K562 (cell line): Measurements from ENCODE around the gene PCCA. TPM values are rescaled to one million over a fixed set of nuclear protein-coding genes. Genes with fewer than 3 reads are reported as not detected.
A peak's percentile ranks its signal among the peaks of the same experiment; 100 is the strongest.

ENCODE experiments used
- ATAC-seq: fragments of 200-7000 bp; cut with Tn5 transposase; 3 replicates; pipeline ENCODE4 v1.9.1; 2020; ENCODE audit warnings: moderate library complexity
- BruUV-seq: library from RNA; stranded (reverse); fragments of 400-500 nt; replicated peaks from 2 replicates; lab custom pipeline; 2021; lab: Mats Ljungman, UMichigan
- CTCF ChIA-PET: fragments of 300-600 bp; formaldehyde crosslinking; extraction: SDS; loops from one replicate; lab custom pipeline; 2021; ENCODE audit warnings: low intra/inter-chr PET ratio; lab: Yijun Ruan, JAX
- POLR2A ChIA-PET: fragments of 300-600, 350-650 bp; sonication (Branson Sonifier 250); formaldehyde crosslinking; extraction: SDS; loops from one replicate; lab custom pipeline; 2021; ENCODE audit warnings: antibody characterized with exemption, inconsistent platforms; lab: Yijun Ruan, JAX
- DNase-seq, 4 experiments: peaks; one replicate each; pipeline versions ENCODE4 v3.0.0 to v3.0.0-alpha.2; 2011 to 2018; ENCODE audit warnings: low spot score in 3 of 4, mixed read lengths in 3 of 4; ENCODE audit errors: extremely low read depth in 1 of 4
- FAIRE-seq: peaks from 2 replicates; lab custom pipeline; 2011; peaks lifted over from hg19 to GRCh38; lab: Jason Lieb, UNC
- H2AFZ ChIP-seq: 2 replicates; pipeline ENCODE4 v1.6.0; 2011; ENCODE audit warnings: low read depth, low read length, control low read depth, inconsistent platforms
- H3K27ac ChIP-seq: fragments of 200-600 bp; 3 replicates; pipeline ENCODE4 v1.8.0; 2011; ENCODE audit warnings: low read depth, mild to moderate bottlenecking, control low read depth, inconsistent platforms, low read length, moderate library complexity, mixed read lengths; ENCODE audit errors: extremely low read depth
- H3K27me3 ChIP-seq, 2 experiments: fragments of 300-600 bp in 1 of 2; 2 replicates in 1 of 2; 3 replicates in 1 of 2; pipeline versions ENCODE4 v1.6.0 to v1.8.0; 2011; ENCODE audit warnings: inconsistent platforms in 2 of 2, low read length in 2 of 2, mild to moderate bottlenecking in 1 of 2, mixed read lengths in 1 of 2, moderate library complexity in 1 of 2; ENCODE audit not compliant: control insufficient read depth in 2 of 2, insufficient read depth in 2 of 2
- H3K36me3 ChIP-seq: fragments of 300-600 bp; 3 replicates; pipeline ENCODE4 v1.8.0; 2011; ENCODE audit warnings: mild to moderate bottlenecking, low read length, inconsistent platforms; ENCODE audit not compliant: control insufficient read depth, insufficient read depth
- H3K4me1 ChIP-seq, 2 experiments: fragments of 200-600 bp in 1 of 2; replicated peaks in 1 of 2; 2 replicates in 1 of 2; 3 replicates in 1 of 2; pipeline versions ENCODE4 v1.5.1 to v1.8.0; 2011; ENCODE audit warnings: inconsistent platforms in 2 of 2, low read length in 2 of 2, mild to moderate bottlenecking in 1 of 2, mixed read lengths in 1 of 2, moderate library complexity in 1 of 2; ENCODE audit not compliant: control insufficient read depth in 2 of 2, insufficient read depth in 2 of 2
- H3K4me2 ChIP-seq: 2 replicates; pipeline ENCODE4 v1.6.1; 2011; ENCODE audit warnings: low read length, control low read depth, inconsistent platforms, mixed read lengths; ENCODE audit not compliant: insufficient read depth
- H3K4me3 ChIP-seq: fragments of 200-600 bp; sonication (generic), shearing (Covaris generic); 2 replicates; pipeline ENCODE4 v1.5.1; 2016; ENCODE audit warnings: control low read depth, inconsistent platforms
- H3K79me2 ChIP-seq: fragments of 200-600 bp; 3 replicates; pipeline ENCODE4 v1.8.0; 2011; ENCODE audit warnings: low read length, inconsistent platforms; ENCODE audit not compliant: control insufficient read depth, insufficient read depth
- H3K9ac ChIP-seq, 2 experiments: 2 replicates each; pipeline versions ENCODE4 v1.6.0 to v1.6.1; 2011; ENCODE audit warnings: low read depth in 2 of 2, low read length in 2 of 2, control low read depth in 1 of 2, inconsistent platforms in 1 of 2, mild to moderate bottlenecking in 1 of 2, mixed read lengths in 1 of 2; ENCODE audit not compliant: insufficient read depth in 1 of 2
- H3K9me1 ChIP-seq: one replicate; pipeline ENCODE4 v1.6.0; 2011; ENCODE audit warnings: inconsistent platforms, mild to moderate bottlenecking, low read length, moderate library complexity; ENCODE audit not compliant: control insufficient read depth, insufficient read depth
- H3K9me3 ChIP-seq: replicated peaks from 2 replicates; pipeline ENCODE4 v1.5.1; 2011; ENCODE audit warnings: low read depth, low read length, inconsistent platforms; ENCODE audit not compliant: control insufficient read depth, insufficient read depth
- H4K20me1 ChIP-seq: replicated peaks from 2 replicates; pipeline ENCODE4 v1.6.1; 2011; ENCODE audit warnings: low read length, inconsistent platforms, mixed read lengths; ENCODE audit not compliant: control insufficient read depth, insufficient read depth
- BMI1 ChIP-seq: fragments of 150-350 bp; IDR thresholded peaks from 2 replicates; pipeline ENCODE4 v1.6.1; 2014; ENCODE audit warnings: low read length
- CBX1 ChIP-seq: sonication (generic); IDR thresholded peaks from 2 replicates; pipeline ENCODE4 v1.6.1; 2016; ENCODE audit warnings: antibody characterized with exemption, low read depth, mild to moderate bottlenecking
- CREB1 ChIP-seq, 2 experiments: sonication (generic) in 1 of 2; formaldehyde crosslinking in 1 of 2; IDR thresholded peaks; 2 replicates each; pipeline versions ENCODE4 v1.6.1 to v1.8.0; 2012 to 2022; ENCODE audit warnings: inconsistent platforms in 1 of 2, mild to moderate bottlenecking in 1 of 2, missing genetic modification reagents in 1 of 2, moderate library complexity in 1 of 2
- DLX4 ChIP-seq: fragments of 250-450 bp; sonication (Bioruptor Pico); IDR thresholded peaks from 2 replicates; pipeline ENCODE4 v1.6.1; 2021; ENCODE audit warnings: mild to moderate bottlenecking
- FOXA1 ChIP-seq: fragments of 450-650 bp; IDR thresholded peaks from 2 replicates; pipeline ENCODE4 v1.6.1; 2016; ENCODE audit warnings: mild to moderate bottlenecking, borderline replicate concordance
- LARP7 ChIP-seq: fragments of 450-650 bp; IDR thresholded peaks from 2 replicates; pipeline ENCODE4 v1.6.1; 2016
- MAFG ChIP-seq: fragments of 450-650 bp; conservative IDR thresholded peaks from 2 replicates; pipeline ENCODE4 v1.6.1; 2016; ENCODE audit warnings: missing genetic modification characterization, missing compliant biosample characterization
- SETDB1 ChIP-seq: IDR thresholded peaks from one replicate; pipeline ENCODE4 v1.6.1; 2012; ENCODE audit warnings: low read length, control low read depth, inconsistent platforms
- TAF9B ChIP-seq: fragments of 450-650 bp; IDR thresholded peaks from 2 replicates; pipeline ENCODE4 v1.6.1; 2018; ENCODE audit warnings: mild to moderate bottlenecking; ENCODE audit not compliant: partially characterized antibody
- TCF7L2 ChIP-seq: fragments of 150-350 bp; IDR thresholded peaks from 2 replicates; pipeline ENCODE4 v1.6.1; 2016; ENCODE audit warnings: low read depth, mild to moderate bottlenecking, low read length, moderate library complexity
- ZBTB7A ChIP-seq: IDR thresholded peaks from 2 replicates; pipeline ENCODE4 v1.6.1; 2011; ENCODE audit warnings: low read depth, mild to moderate bottlenecking, low read length, moderate library complexity, borderline replicate concordance; ENCODE audit not compliant: control insufficient read depth
- ZNF282 ChIP-seq: sonication (generic); formaldehyde crosslinking; IDR thresholded peaks from 2 replicates; pipeline ENCODE4 v1.8.1; 2023; ENCODE audit warnings: missing genetic modification reagents
- ZNF354B ChIP-seq: fragments of 250-450 bp; sonication (Bioruptor Pico); IDR thresholded peaks from 2 replicates; pipeline ENCODE4 v1.4.0; 2020
- ZNF507 ChIP-seq: conservative IDR thresholded peaks from 2 replicates; pipeline ENCODE4 v1.6.1; 2017; ENCODE audit warnings: missing genetic modification characterization, missing compliant biosample characterization
- ZNF695 ChIP-seq: fragments of 450-650 bp; formaldehyde crosslinking; IDR thresholded peaks from 2 replicates; pipeline ENCODE4 v1.4.0; 2020; ENCODE audit warnings: mild to moderate bottlenecking, moderate library complexity
- ZNF707 ChIP-seq: fragments of 250-450 bp; sonication (Bioruptor Pico); conservative IDR thresholded peaks from 2 replicates; pipeline ENCODE4 v1.8.0; 2022; ENCODE audit warnings: inconsistent platforms, mild to moderate bottlenecking, moderate library complexity
- WGBS: fragments of 100-300 bp; shearing (Covaris generic); methylation state at CpG from one replicate; pipeline ENCODE4 v1.1.6; 2016; ENCODE audit warnings: low coverage, mixed read lengths; ENCODE audit not compliant: insufficient coverage; ENCODE audit errors: missing lambda C conversion rate; 5-methylcytosine and 5-hydroxymethylcytosine counted together
- in situ Hi-C: fragments of 300-500 bp; cut with MboI; formaldehyde crosslinking; loops from 4 replicates; pipeline ENCODE4 v1.15.0; 2018; ENCODE audit warnings: inconsistent platforms, mixed read lengths
- intact Hi-C: fragments of 100-400 bp; cut with micrococcal nuclease; formaldehyde crosslinking; loops from 2 replicates; pipeline ENCODE4 v1.14.2; 2022
- polyA plus RNA-seq, 8 experiments: library from polyadenylated mRNA; depleted of rRNA in 4 of 8; stranded (reverse) in 5 of 8; unstranded in 3 of 8; fragments of >200 nt; fragmentation: Nextera tagmentation in 2 of 8; fragmentation: Illumina TruSeq in 1 of 8; extraction: Ambion mirVana in 2 of 8; extraction: Trizol in 1 of 8; gene quantifications; 2 replicates each; pipeline versions ENCODE4 v1.2.1 to v1.2.3, GENCODE V29; 2011 to 2014; ENCODE audit warnings: inconsistent platforms in 1 of 8, missing spikeins in 1 of 8
- total RNA-seq, 7 experiments: library from RNA; depleted of rRNA in 6 of 7; stranded (reverse); fragments of >200 nt in 6 of 7; fragmentation: Illumina TruSeq in 2 of 7; extraction: Trizol in 2 of 7; gene quantifications; 2 replicates each; pipeline versions ENCODE4 v1.2.1 to v1.2.3, GENCODE V29; 2011 to 2021; ENCODE audit warnings: low replicate concordance in 1 of 7

PCCA gene
- total and polyA plus RNA-seq, 9 of the 15 experiments (the other 6 are each of a cell fraction or from before 2014, with no cell fraction given) = 5.2 to 14.1 (median 9.7) TPM

- 0% methylated on average over 1 of the region's 1 CpG for WGBS
- TF ChIP-seq ZNF695 = no peak
- Histone ChIP-seq H3K9me1 (no peaks in the 10 kb centered on the region), H3K36me3 (no peaks in the 10 kb centered on the region), H3K79me2 (no peaks in the 10 kb centered on the region), H3K27ac (no peak overlapping the region), H3K4me2 (no peak overlapping the region), H3K4me3 (no peak overlapping the region), H3K9ac (no peak overlapping the region), H3K4me1 (no peaks in the 10 kb centered on the region), H3K27me3 (no peaks in the 10 kb centered on the region), H3K9me3 (no peaks in the 10 kb centered on the region), H2AFZ (no peak overlapping the region), H4K20me1 (no peaks in the 10 kb centered on the region)
- no TSS peak for BruUV-seq
- DNase-seq = no peak
- no peak for ATAC-seq
- ChIA-PET POLR2A (no interaction called here), CTCF (no interaction called here)
- intact Hi-C loops = no loop called here
- no peak for FAIRE-seq
- in situ Hi-C loops = loop anchor here (25.0 kb wide), 2 partner anchors 583 to 808 kb away; no protein-coding TSS in a partner anchor
Measured at GRCh38 chr13:100245104-100245503, 156.2 kb downstream of the PCCA start.

- DNase-seq = no peak
- Histone ChIP-seq H3K9me1 (no peaks in the 10 kb centered on the region), H3K9ac (no peak overlapping the region), H3K4me2 (no peak overlapping the region), H3K4me1 (no peaks in the 10 kb centered on the region)
- in situ Hi-C loops = loop anchor here (25.0 kb wide), 2 partner anchors 586 to 811 kb away; no protein-coding TSS in a partner anchor
- CTCF ChIA-PET = no interaction called here
- TF ChIP-seq LARP7 = no peak
- no peak for TF ChIP-seq ZBTB7A
- peak; percentile 89 for TF ChIP-seq ZNF354B (CRISPR knock-in tag)
- no peak for TF ChIP-seq MAFG
- no peak for TF ChIP-seq ZNF707 (CRISPR knock-in tag)
- peak; percentile 99 for TF ChIP-seq ZNF507
- no peak for TF ChIP-seq CREB1 (IDR thresholded peaks at IDR 0.05)
- no peak for TF ChIP-seq CREB1 (CRISPR knock-in tag; IDR thresholded peaks at IDR 0.05)
- no peak for TF ChIP-seq ZNF282 (CRISPR knock-in tag)
- TF ChIP-seq DLX4 (CRISPR knock-in tag) = no peak
- no peak for TF ChIP-seq BMI1
- no peak for TF ChIP-seq TCF7L2
- no peak for TF ChIP-seq FOXA1
- no peak for TF ChIP-seq TAF9B
- no peak for TF ChIP-seq CBX1
- TF ChIP-seq SETDB1 = no peak
- TF ChIP-seq, all 486 proteins: peak for 2
- FAIRE-seq = no peak
- no peak overlapping the region for H2AFZ ChIP-seq
- POLR2A ChIA-PET = interaction anchor here (0.6 kb wide), 1 partner anchor 92 kb away, joined by 3 read pairs; no protein-coding TSS in a partner anchor
- intact Hi-C loops = no loop called here
- 40% methylated on average over 1 of the region's 1 CpG for WGBS
- ATAC-seq = no peak
- no peaks in the 10 kb centered on the region for H3K79me2 ChIP-seq
- no peak overlapping the region for H3K27ac ChIP-seq
- H3K36me3 ChIP-seq = no peaks in the 10 kb centered on the region
- H3K27me3 ChIP-seq = no peaks in the 10 kb centered on the region
- no peak overlapping the region for H3K4me3 ChIP-seq
- BruUV-seq = no TSS peak
- H4K20me1 ChIP-seq = no peaks in the 10 kb centered on the region
- no peaks in the 10 kb centered on the region for H3K9me3 ChIP-seq
Measured at GRCh38 chr13:100247937-100248336, 159.0 kb downstream of the PCCA start.
